Thymus (tissue), 11 donors: ENCODE results near the gene TGM4. TPM values are rescaled to one million over a fixed set of nuclear protein-coding genes. Genes with fewer than 3 reads are reported as not detected.
"Not testable (repeated sequence)": the region's sequence is repeated elsewhere in the genome, so short reads cannot be mapped to it uniquely, and the experiment has no call there.

Experiments used
- DNase-seq, 9 donors: peaks; one replicate each; pipeline ENCODE4 v3.0.0-alpha.2; 2013; ENCODE audit warnings: low spot score in 9 of 9, low read depth in 6 of 9, missing footprints in 1 of 9
- H3K27ac ChIP-seq, 2 donors: one replicate each; pipeline ENCODE4 v1.5.1; 2013; ENCODE audit warnings: control low read depth in 1 of 2, low read depth in 1 of 2, low read length in 1 of 2, mild to moderate bottlenecking in 1 of 2, moderate library complexity in 1 of 2
- H3K27me3 ChIP-seq, 2 donors: one replicate each; pipeline ENCODE4 v1.5.1; 2013; ENCODE audit warnings: low read length in 1 of 2; ENCODE audit not compliant: control insufficient read depth in 2 of 2, insufficient read depth in 1 of 2
- H3K36me3 ChIP-seq, 2 donors: one replicate each; pipeline ENCODE4 v1.5.1; 2013; ENCODE audit warnings: low read length in 1 of 2, mild to moderate bottlenecking in 1 of 2, moderate library complexity in 1 of 2; ENCODE audit not compliant: control insufficient read depth in 2 of 2, insufficient read depth in 2 of 2
- H3K4me1 ChIP-seq, 2 donors: one replicate each; pipeline ENCODE4 v1.5.1; 2013; ENCODE audit warnings: low read length in 2 of 2; ENCODE audit not compliant: control insufficient read depth in 2 of 2, insufficient read depth in 2 of 2
- H3K4me3 ChIP-seq, 2 donors: one replicate each; pipeline ENCODE4 v1.5.1; 2013; ENCODE audit warnings: low read length in 2 of 2, control low read depth in 1 of 2, mild to moderate bottlenecking in 1 of 2
- H3K9me3 ChIP-seq, 2 donors: one replicate each; pipeline ENCODE4 v1.5.1; 2013; ENCODE audit warnings: low read length in 1 of 2, mild to moderate bottlenecking in 1 of 2; ENCODE audit not compliant: control insufficient read depth in 2 of 2, insufficient read depth in 1 of 2
- WGBS: extraction: QIAGEN DNeasy Blood & Tissue Kit; methylation state at CpG from one replicate; pipeline ENCODE4 v1.1.7; 2013; 5-methylcytosine and 5-hydroxymethylcytosine counted together
- polyA plus RNA-seq: library from polyadenylated mRNA; stranded (reverse); fragments of 200-250 nt; gene quantifications from one replicate; pipeline ENCODE4 v1.2.3, GENCODE V29; 2013
- total RNA-seq: library from RNA; stranded (reverse); fragments of 120-200 nt; gene quantifications from one replicate; pipeline ENCODE4 v1.2.4, GENCODE V29; 2013
- donor health status: healthy.

TGM4 gene
- total and polyA plus RNA-seq, 2 donors = 0.14 to 0.62 TPM

DNA sequence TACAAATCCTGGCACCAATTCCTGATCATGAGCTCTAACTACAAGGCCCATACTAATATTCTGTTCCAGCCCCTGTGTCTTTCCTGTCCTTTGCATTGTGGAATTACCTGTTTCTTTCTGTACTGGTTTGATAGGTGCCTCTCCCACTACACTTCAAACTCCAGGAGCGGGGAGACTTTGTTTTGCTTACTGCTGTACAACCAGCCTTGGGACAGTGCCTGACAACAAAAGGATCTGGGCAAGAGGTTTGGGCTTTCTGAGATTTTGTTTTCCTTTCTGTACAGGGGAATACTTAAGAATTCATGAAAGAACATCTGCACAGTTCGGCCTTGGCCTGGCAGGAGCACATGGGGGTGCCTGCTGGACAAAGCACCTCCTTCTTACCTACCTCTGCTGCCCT, 56.5 kb downstream of the TGM4 start:
- DNase-seq = no peak
- no peaks in the 10 kb centered on the region for H3K27me3 ChIP-seq
- peaks cover 74% of the 10 kb centered on the region in 2 donors for H3K36me3 ChIP-seq
- WGBS = 96% methylated on average over 2 of the region's 2 CpGs
- H3K9me3 ChIP-seq = no peaks in the 10 kb centered on the region
- H3K27ac ChIP-seq = no peak overlapping the region
- H3K4me3 ChIP-seq = no peak overlapping the region
- peaks cover 0 to 2% of the 10 kb centered on the region in 2 donors for H3K4me1 ChIP-seq

DNA sequence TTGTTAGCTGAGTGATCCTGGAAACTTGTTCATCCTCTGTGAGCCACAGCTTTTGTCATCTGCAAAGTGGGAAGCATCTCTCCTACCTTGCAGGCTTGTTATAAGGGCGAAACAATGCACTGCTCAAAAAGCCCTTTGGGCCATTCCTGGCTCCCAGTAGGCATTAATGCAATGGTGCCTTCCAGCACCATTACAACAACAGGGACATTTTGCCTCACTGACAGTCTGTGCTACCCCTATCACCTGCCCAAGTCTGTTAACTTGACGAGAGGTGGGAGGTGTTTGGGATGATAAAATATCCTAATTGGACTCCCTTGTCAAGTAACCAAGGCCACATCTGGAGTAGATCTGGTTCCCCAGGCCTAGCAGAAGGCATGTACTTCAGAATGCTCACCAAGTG, 57.4 kb downstream of the TGM4 start:
- Histone ChIP-seq H3K4me1 (peaks cover 0 to 2% of the 10 kb centered on the region in 2 donors), H3K36me3 (peaks cover 65% of the 10 kb centered on the region in 2 donors), H3K27ac (no peak overlapping the region), H3K9me3 (no peaks in the 10 kb centered on the region), H3K27me3 (no peaks in the 10 kb centered on the region), H3K4me3 (no peak overlapping the region)
- DNase-seq = no peak
- 98% methylated on average over 2 of the region's 2 CpGs for WGBS

DNA sequence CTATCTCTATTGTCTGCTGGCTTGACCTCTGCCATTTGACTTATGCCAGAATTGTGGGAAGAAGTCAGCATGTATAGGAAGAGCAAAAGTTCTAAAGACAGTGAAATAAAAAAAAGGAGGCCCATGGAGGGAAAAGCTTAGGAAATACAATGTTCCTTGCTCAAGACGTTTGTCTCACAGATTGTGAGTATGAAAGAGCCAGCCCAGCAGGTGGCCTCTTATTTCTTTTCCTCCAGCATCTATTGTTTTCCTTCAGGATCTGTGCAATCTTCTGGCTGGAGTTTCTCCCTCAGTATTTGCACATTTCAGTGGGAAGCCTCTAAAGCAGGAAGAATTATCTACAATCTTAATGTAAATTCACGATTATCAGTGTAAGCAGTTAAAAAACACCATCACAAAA, 57.9 kb downstream of the TGM4 start:
- peaks cover 0 to 2% of the 10 kb centered on the region in 2 donors for H3K4me1 ChIP-seq
- no peaks in the 10 kb centered on the region for H3K27me3 ChIP-seq
- H3K9me3 ChIP-seq = no peaks in the 10 kb centered on the region
- DNase-seq = no peak
- 72% methylated on average over 2 of the region's 2 CpGs for WGBS
- peaks cover 60 to 66% of the 10 kb centered on the region in 2 donors for H3K36me3 ChIP-seq
- H3K27ac ChIP-seq = no peak overlapping the region
- H3K4me3 ChIP-seq = no peak overlapping the region

DNA sequence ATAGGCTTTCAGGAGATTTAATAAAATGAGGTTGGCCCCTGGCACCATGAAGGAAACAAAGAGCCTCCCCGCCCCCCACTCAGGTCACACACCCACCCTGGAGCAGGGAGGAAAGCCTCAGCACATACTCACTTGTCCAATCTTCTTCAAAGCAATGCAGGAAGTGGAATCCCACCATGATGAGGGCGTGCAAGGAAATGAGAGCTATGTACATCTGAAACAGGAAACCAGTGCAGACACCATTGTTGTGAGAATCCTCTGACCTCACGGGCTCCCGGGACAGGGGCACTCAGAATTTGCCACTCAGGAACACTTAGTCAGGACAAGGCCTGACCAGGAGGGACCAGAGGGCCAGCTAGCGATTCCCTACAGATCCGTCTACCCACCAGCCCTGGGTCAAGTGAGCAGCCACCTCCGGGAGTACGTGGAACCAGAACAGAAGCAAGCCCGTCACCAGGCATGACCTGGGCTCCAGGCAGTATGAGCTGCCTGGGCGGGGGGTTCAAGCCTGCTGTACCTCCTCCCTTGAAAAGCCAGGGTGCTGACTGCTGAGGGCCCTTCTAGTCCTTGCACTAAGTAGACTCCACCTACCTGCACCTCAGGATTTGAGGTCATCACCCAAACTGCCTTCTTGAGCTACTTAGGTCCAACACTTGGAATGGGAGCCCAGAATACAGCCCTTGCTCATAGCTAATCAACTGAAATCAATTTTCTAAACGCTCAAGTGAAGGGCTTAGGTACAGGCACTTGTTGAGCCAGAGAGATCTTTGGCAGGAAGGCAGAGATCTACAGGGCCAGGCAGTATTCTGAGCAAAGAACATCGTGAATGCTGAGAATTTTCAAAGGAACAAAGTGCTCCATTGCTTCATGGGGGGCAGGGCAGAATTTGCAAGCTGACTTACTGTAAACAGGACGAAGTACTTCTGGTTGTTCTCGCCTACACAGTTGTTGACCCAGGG, 58.9 kb downstream of the TGM4 start:
- Histone ChIP-seq H3K4me1 (peaks cover 0 to 2% of the 10 kb centered on the region in 2 donors), H3K36me3 (peaks cover 61 to 67% of the 10 kb centered on the region in 2 donors), H3K4me3 (no peak overlapping the region), H3K27me3 (no peaks in the 10 kb centered on the region), H3K27ac (no peak overlapping the region), H3K9me3 (no peaks in the 10 kb centered on the region)
- no peak for DNase-seq
- WGBS = 97% methylated on average over 14 of the region's 14 CpGs

DNA sequence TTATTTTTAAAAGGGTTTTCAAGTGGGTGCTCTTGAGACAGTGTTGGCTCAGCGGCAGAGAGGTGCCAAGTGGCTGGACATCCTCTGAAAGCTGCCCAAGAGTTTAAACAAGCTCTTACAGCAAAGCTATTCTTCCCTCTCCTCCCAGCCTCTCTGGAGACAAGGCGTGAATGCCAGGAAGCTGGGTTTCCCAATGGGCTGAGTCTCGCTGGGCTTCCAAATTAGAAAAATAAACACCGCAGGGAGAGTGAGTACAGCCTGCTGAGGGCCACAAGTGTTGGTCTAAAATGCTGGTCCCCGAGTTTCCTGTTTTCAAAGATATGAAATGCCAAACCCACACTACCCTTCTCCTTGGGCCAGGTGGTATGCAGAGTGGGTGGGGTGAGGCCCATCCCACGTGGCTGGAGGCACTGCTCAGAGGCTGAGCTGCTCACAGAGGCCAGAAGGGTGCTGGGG, 65.2 kb downstream of the TGM4 start:
- Histone ChIP-seq H3K36me3 (peaks cover 59 to 60% of the 10 kb centered on the region in 2 donors), H3K27ac (no peak overlapping the region)
- 96% methylated on average over 6 of the region's 6 CpGs for WGBS

DNA sequence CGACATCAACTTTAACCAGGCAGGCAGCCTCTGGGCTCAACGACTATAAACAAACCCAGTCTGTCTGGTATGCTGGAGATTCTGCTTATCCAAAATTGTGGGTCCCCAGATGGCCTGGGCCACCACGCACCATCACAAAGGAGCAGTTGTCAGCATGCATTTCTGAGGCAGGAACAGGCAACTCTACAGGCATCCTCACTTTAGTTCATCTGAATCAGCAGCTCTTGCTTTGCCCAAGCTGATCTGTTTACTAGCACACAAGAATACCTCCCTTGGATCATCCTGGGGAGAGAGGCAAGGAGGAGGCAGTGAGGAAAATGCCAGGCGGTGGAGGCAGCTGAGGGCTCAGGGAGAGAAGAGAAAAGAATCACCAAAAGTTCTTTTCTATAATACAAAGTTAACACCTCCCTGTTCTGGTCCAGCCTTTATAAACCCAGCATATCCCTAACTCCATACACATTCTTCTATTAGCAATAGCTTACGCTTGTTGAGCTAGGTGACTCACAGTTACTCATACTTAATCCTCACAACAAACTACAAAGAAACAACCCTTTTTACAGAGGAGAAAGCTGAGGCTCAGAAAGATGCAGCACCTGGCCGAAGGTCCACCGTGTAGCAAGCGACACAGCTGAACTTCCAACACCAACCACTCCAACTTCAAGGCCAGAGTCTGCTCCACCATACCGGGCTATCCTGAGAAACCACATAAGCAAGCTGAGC, 68.0 kb downstream of the TGM4 start:
- H3K36me3 ChIP-seq = peaks cover 57 to 70% of the 10 kb centered on the region in 2 donors
- no peaks in the 10 kb centered on the region for H3K9me3 ChIP-seq
- no peaks in the 10 kb centered on the region for H3K4me1 ChIP-seq
- H3K27me3 ChIP-seq = no peaks in the 10 kb centered on the region
- H3K4me3 ChIP-seq = no peak overlapping the region
- no peak for DNase-seq
- WGBS = 94% methylated on average over 9 of the region's 9 CpGs
- H3K27ac ChIP-seq = no peak overlapping the region

More for the DNA sequence above, 65.2 kb downstream of the TGM4 start:
- H3K4me1 ChIP-seq = no peaks in the 10 kb centered on the region
- no peak overlapping the region for H3K4me3 ChIP-seq
- H3K9me3 ChIP-seq = no peaks in the 10 kb centered on the region
- H3K27me3 ChIP-seq = no peaks in the 10 kb centered on the region
- DNase-seq = no peak

DNA sequence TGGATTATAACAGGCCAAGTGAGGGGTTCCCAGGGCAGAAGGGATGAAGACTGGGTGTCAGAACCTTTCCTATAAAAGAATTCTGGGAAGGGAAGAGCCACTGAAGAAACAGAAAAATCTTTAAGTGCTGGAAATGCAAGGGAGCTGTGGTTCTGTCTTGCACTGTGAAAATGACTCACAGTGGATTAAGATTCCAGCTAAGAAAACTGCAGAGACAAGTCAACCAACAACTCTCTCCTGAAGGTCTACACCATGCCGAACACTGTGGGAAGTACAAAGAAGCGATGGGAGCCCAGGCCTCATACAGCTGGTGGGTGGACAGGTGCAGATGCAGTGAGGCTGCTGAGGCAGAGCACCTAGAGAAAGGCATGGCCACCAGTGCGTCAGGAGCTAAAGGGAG, 73.8 kb downstream of the TGM4 start:
- WGBS = 96% methylated on average over 3 of the region's 3 CpGs
- no peak for DNase-seq
- H3K9me3 ChIP-seq = no peaks in the 10 kb centered on the region
- peaks cover 14 to 17% of the 10 kb centered on the region in 2 donors for H3K36me3 ChIP-seq
- no peak overlapping the region for H3K4me3 ChIP-seq
- no peaks in the 10 kb centered on the region for H3K27me3 ChIP-seq
- no peaks in the 10 kb centered on the region for H3K4me1 ChIP-seq
- H3K27ac ChIP-seq = no peak overlapping the region

DNA sequence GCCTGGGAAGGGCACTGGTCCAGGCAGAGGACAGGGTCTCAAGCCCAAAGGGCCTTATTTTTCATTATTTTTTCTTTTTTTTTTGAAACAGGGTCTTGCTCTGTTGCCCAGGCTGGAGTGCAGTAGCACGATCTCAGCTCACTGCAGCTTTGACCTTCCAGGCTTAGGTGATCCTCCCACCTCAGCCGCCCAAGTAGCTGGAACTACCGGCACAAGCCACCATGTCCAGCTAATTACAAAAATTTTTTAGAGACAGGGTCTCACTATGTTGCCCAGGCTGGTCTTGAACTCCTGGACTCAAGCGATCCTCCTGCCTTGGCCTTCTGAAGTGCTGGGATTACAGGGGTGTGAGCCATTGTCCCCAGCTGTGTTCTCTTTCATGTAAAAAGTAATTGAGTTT, 75.4 kb downstream of the TGM4 start:
- not testable (repeated sequence) for H3K4me3 ChIP-seq, H3K9me3 ChIP-seq, H3K4me1 ChIP-seq, H3K27ac ChIP-seq, DNase-seq, H3K27me3 ChIP-seq
- WGBS = 98% methylated on average over 4 of the region's 4 CpGs
- peaks cover 15% of the 10 kb centered on the region in 2 donors for H3K36me3 ChIP-seq

DNA sequence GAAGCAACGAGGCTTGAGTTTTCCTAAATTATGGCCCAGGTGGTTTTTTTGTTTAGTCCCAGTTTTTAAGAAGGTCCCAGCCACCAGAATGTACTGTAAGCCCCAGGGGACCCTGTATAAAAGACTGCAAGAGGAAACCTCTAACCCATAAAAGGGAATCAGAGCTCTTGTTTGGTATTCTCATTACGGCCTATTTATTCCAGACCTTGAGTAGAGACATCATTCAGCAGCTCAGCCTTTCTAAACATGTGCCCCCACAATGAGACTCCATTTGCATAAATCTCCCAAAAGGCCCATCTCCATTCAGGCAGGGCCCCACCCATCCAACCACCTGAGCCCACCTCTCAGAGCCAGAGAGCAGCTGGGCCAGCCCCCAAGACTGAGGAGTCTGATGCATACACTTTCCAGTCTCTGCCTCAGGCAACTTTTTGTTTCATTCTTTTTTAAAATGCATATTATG, 75.9 kb downstream of the TGM4 start:
- no peak for DNase-seq
- Histone ChIP-seq H3K4me3 (no peak overlapping the region), H3K27ac (no peak overlapping the region), H3K27me3 (no peaks in the 10 kb centered on the region), H3K4me1 (no peaks in the 10 kb centered on the region), H3K36me3 (peaks cover 10% of the 10 kb centered on the region in 2 donors), H3K9me3 (no peaks in the 10 kb centered on the region)
- WGBS = 95% methylated on average over 2 of the region's 2 CpGs
